ENCODE measurements around the gene TP73. TPM values are rescaled to one million over a fixed set of nuclear protein-coding genes. Genes with fewer than 3 reads are reported as not detected.

TP73 gene
- total RNA-seq, 1 experiment from 2014 or later = 6.9 TPM

DNA sequence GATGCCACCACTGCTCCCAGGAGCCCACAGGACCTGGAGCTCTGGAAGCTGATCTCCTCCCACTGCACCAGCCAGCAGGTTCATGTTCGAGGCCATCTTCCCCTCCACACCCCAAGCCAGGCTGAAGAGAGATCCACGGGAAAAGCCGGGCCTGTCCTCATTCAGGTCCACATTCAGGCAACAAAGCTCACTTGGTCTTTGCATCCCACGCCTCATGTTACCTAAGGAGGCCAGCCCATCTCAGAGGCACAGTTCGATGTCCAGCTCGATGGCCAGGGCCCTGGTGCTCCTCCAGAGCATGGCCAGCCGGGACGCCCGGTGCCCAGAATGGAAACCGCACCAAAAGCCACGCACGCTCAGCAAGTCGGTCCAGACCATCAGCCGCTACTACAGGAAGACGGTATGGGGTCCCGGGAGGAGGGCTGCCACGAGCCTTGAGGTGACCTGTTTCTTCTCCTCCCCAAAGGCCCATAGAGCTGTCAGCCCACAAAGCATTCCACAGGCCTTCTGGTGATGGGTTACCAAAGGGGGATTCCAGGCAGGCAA is 100.2 kb downstream of the TP73 start, which contains the start of gene CCDC27:
TSS of gene CCDC27 (plus strand) at position 51 of the 546 bp plus-strand sequence. CDS start at position 83, 32 bp downstream.
- Histone ChIP-seq H3K9me3 (ENCODE audit: insufficient read depth, low read depth) (no peaks in the 10 kb centered on the region), H3K27me3 (ENCODE audit: insufficient read depth, low read depth) (peaks cover 84% of the 10 kb centered on the region), H3K9me2 (ENCODE audit: insufficient read depth) (no peaks in the 10 kb centered on the region), H3K27ac (no peak within 1 kb of the TSS), H4K20me1 (ENCODE audit: insufficient read depth) (no peaks in the 10 kb centered on the region), H3K4me1 (replicated peaks; ENCODE audit: insufficient read depth) (peaks cover 7% of the 10 kb centered on the region), H3K36me3 (ENCODE audit: low read depth) (no peaks in the 10 kb centered on the region), H3K79me2 (ENCODE audit: low read depth) (no peaks in the 10 kb centered on the region), H2AFZ (no peak within 1 kb of the TSS), H3K4me3 (no peak within 1 kb of the TSS), H3F3A (ENCODE audit: insufficient read depth, low read depth) (no peaks in the 10 kb centered on the region), H3K4me2 (no peak within 1 kb of the TSS)
- ChIA-PET CTCF (no interaction called here), POLR2A (ENCODE audit: unreplicated experiment) (no interaction called here)
- TF ChIP-seq, protein P1, sequence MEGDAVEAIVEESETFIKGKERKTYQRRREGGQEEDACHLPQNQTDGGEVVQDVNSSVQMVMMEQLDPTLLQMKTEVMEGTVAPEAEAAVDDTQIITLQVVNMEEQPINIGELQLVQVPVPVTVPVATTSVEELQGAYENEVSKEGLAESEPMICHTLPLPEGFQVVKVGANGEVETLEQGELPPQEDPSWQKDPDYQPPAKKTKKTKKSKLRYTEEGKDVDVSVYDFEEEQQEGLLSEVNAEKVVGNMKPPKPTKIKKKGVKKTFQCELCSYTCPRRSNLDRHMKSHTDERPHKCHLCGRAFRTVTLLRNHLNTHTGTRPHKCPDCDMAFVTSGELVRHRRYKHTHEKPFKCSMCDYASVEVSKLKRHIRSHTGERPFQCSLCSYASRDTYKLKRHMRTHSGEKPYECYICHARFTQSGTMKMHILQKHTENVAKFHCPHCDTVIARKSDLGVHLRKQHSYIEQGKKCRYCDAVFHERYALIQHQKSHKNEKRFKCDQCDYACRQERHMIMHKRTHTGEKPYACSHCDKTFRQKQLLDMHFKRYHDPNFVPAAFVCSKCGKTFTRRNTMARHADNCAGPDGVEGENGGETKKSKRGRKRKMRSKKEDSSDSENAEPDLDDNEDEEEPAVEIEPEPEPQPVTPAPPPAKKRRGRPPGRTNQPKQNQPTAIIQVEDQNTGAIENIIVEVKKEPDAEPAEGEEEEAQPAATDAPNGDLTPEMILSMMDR (conservative IDR thresholded peaks at IDR 0.05) = no peak
- no peak for TF ChIP-seq EZH2 (IDR thresholded peaks at IDR 0.05; ENCODE audit: low read depth)
- no peak for DNase-seq
- BruUV-seq (replicated peaks) = no TSS peak
- intact Hi-C loops (cut with micrococcal nuclease; ENCODE audit: unreplicated experiment) = no loop called here

DNA sequence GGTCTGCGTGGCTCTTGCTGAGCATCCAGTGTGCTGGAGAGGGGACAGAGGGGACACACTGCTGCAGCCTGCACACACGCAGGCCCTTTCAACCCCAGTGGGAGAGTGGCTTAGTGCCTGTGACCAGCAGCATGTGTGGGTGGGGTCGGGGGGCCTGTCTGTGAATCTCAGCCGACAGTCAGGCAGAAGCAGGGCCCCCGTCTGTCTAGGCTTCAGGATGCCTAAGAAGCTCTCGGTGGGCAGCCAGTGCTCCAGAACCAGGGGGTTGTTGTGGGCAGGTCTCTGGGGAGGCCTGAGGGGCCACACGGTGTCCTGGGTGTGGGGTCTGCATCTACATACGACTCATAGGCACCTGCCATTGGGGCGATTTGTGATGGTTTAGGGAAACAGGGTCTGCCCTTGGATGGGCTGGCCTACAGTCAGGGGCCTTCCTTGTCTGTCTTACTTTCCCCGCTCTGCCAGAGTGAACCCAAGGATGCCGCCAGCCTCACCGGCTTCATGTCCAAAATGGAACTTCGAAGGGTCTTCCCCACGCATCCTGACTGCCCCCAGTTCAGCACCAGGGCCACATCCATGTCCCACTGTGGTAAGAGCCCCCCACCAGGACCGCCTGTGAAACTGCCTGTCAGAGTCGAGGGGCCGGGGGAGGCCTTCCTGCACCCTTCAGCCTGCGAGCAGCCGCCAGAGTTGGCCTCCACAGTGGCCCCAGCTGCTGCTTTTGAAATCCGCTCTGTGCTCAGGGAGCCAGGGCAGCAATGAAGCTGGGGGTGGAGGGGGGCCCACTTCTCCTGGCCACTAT is 101.5 kb downstream of the TP73 start:
- Histone ChIP-seq H3K9me3 (ENCODE audit: insufficient read depth, low read depth) (no peaks in the 10 kb centered on the region), H3K9me2 (ENCODE audit: insufficient read depth) (no peaks in the 10 kb centered on the region), H3K27ac (no peak overlapping the region), H3F3A (ENCODE audit: insufficient read depth, low read depth) (no peaks in the 10 kb centered on the region), H2AFZ (no peak overlapping the region), H3K36me3 (ENCODE audit: low read depth) (no peaks in the 10 kb centered on the region), H3K79me2 (ENCODE audit: low read depth) (no peaks in the 10 kb centered on the region), H4K20me1 (ENCODE audit: insufficient read depth) (no peaks in the 10 kb centered on the region), H3K4me1 (replicated peaks; ENCODE audit: insufficient read depth) (no peaks in the 10 kb centered on the region), H3K27me3 (ENCODE audit: insufficient read depth, low read depth) (peaks cover 89% of the 10 kb centered on the region), H3K4me2 (no peak overlapping the region), H3K4me3 (no peak overlapping the region)
- no peak for TF ChIP-seq EZH2 (IDR thresholded peaks at IDR 0.05; ENCODE audit: low read depth)
- TF ChIP-seq, protein P1 (conservative IDR thresholded peaks at IDR 0.05) = no peak
- no peak for DNase-seq
- ChIA-PET CTCF (no interaction called here), POLR2A (ENCODE audit: unreplicated experiment) (no interaction called here)
- intact Hi-C loops (cut with micrococcal nuclease; ENCODE audit: unreplicated experiment) = no loop called here
- no TSS peak for BruUV-seq (replicated peaks)

DNA sequence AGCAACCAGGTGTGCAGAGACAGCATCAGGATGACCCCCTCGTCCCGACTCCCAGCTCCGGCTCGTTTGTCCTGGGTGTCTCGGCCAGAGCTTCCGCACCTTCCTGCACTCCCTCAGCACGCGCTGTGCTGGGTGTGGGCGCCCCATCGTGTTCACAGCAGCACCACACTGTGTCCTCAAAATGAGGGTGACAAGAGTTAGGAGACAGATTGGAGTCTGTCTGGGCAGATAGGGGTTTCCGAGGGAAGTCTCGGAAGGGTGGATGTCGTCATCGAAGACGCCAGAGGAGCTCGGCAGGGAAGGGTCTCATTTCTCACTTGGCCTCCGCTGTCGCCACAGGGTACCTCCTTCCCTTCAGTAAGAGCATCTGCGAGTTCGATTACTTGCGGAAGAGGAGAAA is 104.1 kb downstream of the TP73 start:
- H3K27me3 ChIP-seq (ENCODE audit: insufficient read depth, low read depth) = peaks cover 89% of the 10 kb centered on the region
- CTCF ChIA-PET = no interaction called here
- BruUV-seq (replicated peaks) = no TSS peak
- no peaks in the 10 kb centered on the region for H3K9me2 ChIP-seq (ENCODE audit: insufficient read depth)
- no peaks in the 10 kb centered on the region for H3F3A ChIP-seq (ENCODE audit: insufficient read depth, low read depth)
- H3K36me3 ChIP-seq (ENCODE audit: low read depth) = no peaks in the 10 kb centered on the region
- H3K4me2 ChIP-seq = no peak overlapping the region
- H3K79me2 ChIP-seq (ENCODE audit: low read depth) = no peaks in the 10 kb centered on the region
- TF ChIP-seq EZH2 (IDR thresholded peaks at IDR 0.05; ENCODE audit: low read depth) = no peak
- TF ChIP-seq, protein P1 (conservative IDR thresholded peaks at IDR 0.05) = no peak
- no peaks in the 10 kb centered on the region for H3K9me3 ChIP-seq (ENCODE audit: insufficient read depth, low read depth)
- POLR2A ChIA-PET (ENCODE audit: unreplicated experiment) = no interaction called here
- DNase-seq = no peak
- H3K27ac ChIP-seq = no peak overlapping the region
- intact Hi-C loops (cut with micrococcal nuclease; ENCODE audit: unreplicated experiment) = no loop called here
- H3K4me1 ChIP-seq (replicated peaks; ENCODE audit: insufficient read depth) = no peaks in the 10 kb centered on the region
- no peak overlapping the region for H3K4me3 ChIP-seq
- H2AFZ ChIP-seq = no peak overlapping the region
- no peaks in the 10 kb centered on the region for H4K20me1 ChIP-seq (ENCODE audit: insufficient read depth)
